Smooth muscle cell (in vitro differentiated cells): Measurements from ENCODE around the gene HSF2BP. TPM values are rescaled to one million over a fixed set of nuclear protein-coding genes. Genes with fewer than 3 reads are reported as not detected.
A peak's percentile ranks its signal among the peaks of the same experiment; 100 is the strongest.

Experiments used
- DNase-seq: peaks from one replicate; lab custom pipeline; 2025; ENCODE audit not compliant: unreplicated experiment; lab: John Stamatoyannopoulos, UW
- H2AFZ ChIP-seq: fragments of 200-600 bp; sonication (generic); 2 replicates; pipeline ENCODE4 v1.6.0; 2016; ENCODE audit warnings: antibody characterized with exemption, low read depth, mild to moderate bottlenecking
- H3F3A ChIP-seq: fragments of 200-600 bp; sonication (generic); 2 replicates; pipeline ENCODE4 v1.6.0; 2017; ENCODE audit warnings: antibody characterized with exemption, low read depth
- H3K27ac ChIP-seq: fragments of 200-600 bp; sonication (generic); 2 replicates; pipeline ENCODE4 v1.5.1; 2016; ENCODE audit warnings: low read depth, mild to moderate bottlenecking
- H3K27me3 ChIP-seq: fragments of 200-600 bp; sonication (generic); 2 replicates; pipeline ENCODE4 v1.6.1; 2016; ENCODE audit warnings: low read depth, mild to moderate bottlenecking
- H3K36me3 ChIP-seq: fragments of 200-600 bp; sonication (generic); 2 replicates; pipeline ENCODE4 v1.5.1; 2016; ENCODE audit warnings: low read depth
- H3K4me1 ChIP-seq: fragments of 200-600 bp; sonication (generic); 2 replicates; pipeline ENCODE4 v1.5.1; 2016; ENCODE audit warnings: low read depth
- H3K4me2 ChIP-seq: fragments of 200-600 bp; sonication (generic); 2 replicates; pipeline ENCODE4 v1.6.0; 2016; ENCODE audit warnings: mild to moderate bottlenecking
- H3K4me3 ChIP-seq: fragments of 200-600 bp; sonication (generic); 2 replicates; pipeline ENCODE4 v1.5.1; 2016; ENCODE audit warnings: mild to moderate bottlenecking
- H3K79me2 ChIP-seq: fragments of 200-600 bp; sonication (generic); 2 replicates; pipeline ENCODE4 v1.6.0; 2016; ENCODE audit warnings: low read depth, mild to moderate bottlenecking
- H3K9ac ChIP-seq: fragments of 200-600 bp; sonication (generic); 2 replicates; pipeline ENCODE4 v1.6.0; 2016; ENCODE audit warnings: low read depth
- H3K9me3 ChIP-seq: fragments of 200-600 bp; sonication (generic); replicated peaks from 2 replicates; pipeline ENCODE4 v1.5.1; 2016; ENCODE audit warnings: low read depth
- H4K20me1 ChIP-seq: fragments of 200-600 bp; sonication (generic); 2 replicates; pipeline ENCODE4 v1.6.0; 2016; ENCODE audit warnings: low read depth
- WGBS: methylation state at CpG from one replicate; pipeline ENCODE4 v1.1.7; 2016; ENCODE audit warnings: low lambda C conversion rate; 5-methylcytosine and 5-hydroxymethylcytosine counted together
- polyA plus RNA-seq: library from polyadenylated mRNA; unstranded; fragments of >200 nt; fragmentation: Nextera tagmentation; extraction: Ambion mirVana; gene quantifications from 2 replicates; pipeline ENCODE4 v1.2.1, GENCODE V29; 2016
- total RNA-seq: library from RNA; depleted of rRNA; stranded (reverse); fragments of >200 nt; gene quantifications from 2 replicates; pipeline ENCODE4 v1.2.3, GENCODE V29; 2014
- TF ChIP-seq, protein P1 (sequence below): fragments of 200-600 bp; sonication (generic); IDR thresholded peaks from 2 replicates; pipeline ENCODE4 v1.5.1; 2017; ENCODE audit warnings: borderline replicate concordance, mild to moderate bottlenecking, antibody characterized with exemption; ENCODE audit not compliant: insufficient read depth, poor library complexity, severe bottlenecking

HSF2BP gene
- total and polyA plus RNA-seq, 2 experiments from 2014 or later, result 0.97 to 1.9 TPM

DNA sequence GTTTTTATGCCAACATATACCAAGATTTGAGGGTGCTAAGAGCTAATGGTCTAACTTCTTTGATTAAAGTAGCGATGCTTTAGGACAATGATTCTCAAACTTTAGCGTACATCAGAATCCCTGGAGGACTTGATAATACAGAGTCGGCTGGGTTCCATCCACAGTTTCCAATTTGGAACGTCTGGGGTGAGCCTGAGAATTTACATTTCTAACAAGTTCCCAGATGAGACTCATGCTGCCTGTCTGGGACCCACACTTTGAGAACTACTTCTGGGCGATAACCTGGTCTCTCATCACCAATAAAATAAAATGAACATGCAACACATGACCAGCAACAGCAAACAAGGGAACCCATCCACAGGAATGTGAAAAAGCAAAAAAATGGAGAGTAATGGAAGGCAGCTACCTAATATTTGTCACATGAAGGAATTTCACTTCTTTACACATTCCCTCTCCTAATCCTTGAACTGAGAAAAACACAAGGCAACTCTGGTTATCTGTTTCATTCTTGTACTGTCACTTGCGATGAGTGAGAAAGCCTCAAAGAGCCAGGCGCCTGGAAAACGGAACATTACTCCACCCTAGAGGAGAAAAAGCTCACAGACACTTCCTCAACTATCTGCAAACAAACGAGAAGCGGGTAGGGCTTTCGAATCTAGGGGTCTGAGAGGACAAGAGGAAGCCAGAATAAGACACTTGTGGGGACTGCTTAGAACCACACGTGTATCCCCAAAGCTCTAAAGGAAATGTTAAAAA is 14.0 kb downstream of the HSF2BP start:
- H3K4me2 ChIP-seq, result peak overlapping the region; percentile 38
- H3K27me3 ChIP-seq, result no peaks in the 10 kb centered on the region
- H3K4me1 ChIP-seq, result peaks cover 9% of the 10 kb centered on the region
- H3K27ac ChIP-seq, result peak overlapping the region; percentile 96
- no peak overlapping the region for H3K4me3 ChIP-seq
- no peaks in the 10 kb centered on the region for H4K20me1 ChIP-seq
- no peaks in the 10 kb centered on the region for H3K9me3 ChIP-seq
- TF ChIP-seq, protein P1, sequence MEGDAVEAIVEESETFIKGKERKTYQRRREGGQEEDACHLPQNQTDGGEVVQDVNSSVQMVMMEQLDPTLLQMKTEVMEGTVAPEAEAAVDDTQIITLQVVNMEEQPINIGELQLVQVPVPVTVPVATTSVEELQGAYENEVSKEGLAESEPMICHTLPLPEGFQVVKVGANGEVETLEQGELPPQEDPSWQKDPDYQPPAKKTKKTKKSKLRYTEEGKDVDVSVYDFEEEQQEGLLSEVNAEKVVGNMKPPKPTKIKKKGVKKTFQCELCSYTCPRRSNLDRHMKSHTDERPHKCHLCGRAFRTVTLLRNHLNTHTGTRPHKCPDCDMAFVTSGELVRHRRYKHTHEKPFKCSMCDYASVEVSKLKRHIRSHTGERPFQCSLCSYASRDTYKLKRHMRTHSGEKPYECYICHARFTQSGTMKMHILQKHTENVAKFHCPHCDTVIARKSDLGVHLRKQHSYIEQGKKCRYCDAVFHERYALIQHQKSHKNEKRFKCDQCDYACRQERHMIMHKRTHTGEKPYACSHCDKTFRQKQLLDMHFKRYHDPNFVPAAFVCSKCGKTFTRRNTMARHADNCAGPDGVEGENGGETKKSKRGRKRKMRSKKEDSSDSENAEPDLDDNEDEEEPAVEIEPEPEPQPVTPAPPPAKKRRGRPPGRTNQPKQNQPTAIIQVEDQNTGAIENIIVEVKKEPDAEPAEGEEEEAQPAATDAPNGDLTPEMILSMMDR, result peak; percentile 63
- peaks cover 15% of the 10 kb centered on the region for H3F3A ChIP-seq
- no peaks in the 10 kb centered on the region for H3K36me3 ChIP-seq
- H2AFZ ChIP-seq, result no peak overlapping the region
- 26% methylated on average over 12 of the region's 12 CpGs for WGBS
- no peaks in the 10 kb centered on the region for H3K79me2 ChIP-seq
- peak overlapping the region; percentile 42 for H3K9ac ChIP-seq
- no peak for DNase-seq

GRCh38 chr21:43644609-43645008 is 14.7 kb downstream of the HSF2BP start:
- H3K9ac ChIP-seq, result peak overlapping the region; percentile 81
- H3K79me2 ChIP-seq, result no peaks in the 10 kb centered on the region
- peak overlapping the region; percentile 96 for H3K27ac ChIP-seq
- peak overlapping the region; percentile 51 for H2AFZ ChIP-seq
- TF ChIP-seq, protein P1, result no peak
- H3K36me3 ChIP-seq, result no peaks in the 10 kb centered on the region
- H3K4me1 ChIP-seq, result peaks cover 9% of the 10 kb centered on the region
- no peak overlapping the region for H3K4me3 ChIP-seq
- H3K4me2 ChIP-seq, result peak overlapping the region; percentile 38
- peak; percentile 11 for DNase-seq
- no peaks in the 10 kb centered on the region for H3K9me3 ChIP-seq
- no peaks in the 10 kb centered on the region for H4K20me1 ChIP-seq
- WGBS, result 13% methylated on average over 6 of the region's 6 CpGs
- H3K27me3 ChIP-seq, result no peaks in the 10 kb centered on the region
- peaks cover 19% of the 10 kb centered on the region for H3F3A ChIP-seq

GRCh38 chr21:43644071-43644470 is 15.2 kb downstream of the HSF2BP start:
- peak overlapping the region; percentile 51 for H2AFZ ChIP-seq
- peak overlapping the region; percentile 38 for H3K4me2 ChIP-seq
- H3F3A ChIP-seq, result peaks cover 19% of the 10 kb centered on the region
- no peaks in the 10 kb centered on the region for H3K27me3 ChIP-seq
- H3K9ac ChIP-seq, result peak overlapping the region; percentile 81
- H3K27ac ChIP-seq, result peak overlapping the region; percentile 96
- TF ChIP-seq, protein P1, result no peak
- H4K20me1 ChIP-seq, result no peaks in the 10 kb centered on the region
- H3K4me1 ChIP-seq, result peaks cover 9% of the 10 kb centered on the region
- WGBS, result 55% methylated on average over 4 of the region's 4 CpGs
- no peaks in the 10 kb centered on the region for H3K9me3 ChIP-seq
- H3K79me2 ChIP-seq, result no peaks in the 10 kb centered on the region
- H3K36me3 ChIP-seq, result no peaks in the 10 kb centered on the region
- DNase-seq, result no peak
- H3K4me3 ChIP-seq, result no peak overlapping the region

- DNase-seq, result no peak
- no peaks in the 10 kb centered on the region for H3K9me3 ChIP-seq
- H3F3A ChIP-seq, result peaks cover 19% of the 10 kb centered on the region
- peaks cover 9% of the 10 kb centered on the region for H3K4me1 ChIP-seq
- no peaks in the 10 kb centered on the region for H3K36me3 ChIP-seq
- H3K79me2 ChIP-seq, result no peaks in the 10 kb centered on the region
- H3K4me2 ChIP-seq, result no peak overlapping the region
- H3K27me3 ChIP-seq, result no peaks in the 10 kb centered on the region
- TF ChIP-seq, protein P1, result no peak
- H3K4me3 ChIP-seq, result no peak overlapping the region
- H4K20me1 ChIP-seq, result no peaks in the 10 kb centered on the region
- H3K9ac ChIP-seq, result no peak overlapping the region
- H2AFZ ChIP-seq, result no peak overlapping the region
- WGBS, result 92% methylated on average over 4 of the region's 4 CpGs
- peak overlapping the region; percentile 96 for H3K27ac ChIP-seq
Measured at GRCh38 chr21:43643193-43643592, 16.1 kb downstream of the HSF2BP start.
